Activated effector memory CD4-positive, alpha-beta T cell treated with anti-CD3 and anti-CD28 coated beads, Interleukin-2, amount 50 U/mL, for 16 hours (primary cell): ENCODE results near the gene WFS1.

Source experiments
- DNase-seq: peaks from one replicate; pipeline ENCODE4 v3.0.0-alpha.2; 2020

WFS1 gene

GRCh38 chr4:6342530-6343293 is 73.1 kb downstream of the WFS1 start:
- DNase-seq, result no peak

GRCh38 chr4:6343939-6344408 is 74.3 kb downstream of the WFS1 start:
- DNase-seq, result no peak

GRCh38 chr4:6345096-6345830 is 75.6 kb downstream of the WFS1 start:
- DNase-seq, result no peak

DNA sequence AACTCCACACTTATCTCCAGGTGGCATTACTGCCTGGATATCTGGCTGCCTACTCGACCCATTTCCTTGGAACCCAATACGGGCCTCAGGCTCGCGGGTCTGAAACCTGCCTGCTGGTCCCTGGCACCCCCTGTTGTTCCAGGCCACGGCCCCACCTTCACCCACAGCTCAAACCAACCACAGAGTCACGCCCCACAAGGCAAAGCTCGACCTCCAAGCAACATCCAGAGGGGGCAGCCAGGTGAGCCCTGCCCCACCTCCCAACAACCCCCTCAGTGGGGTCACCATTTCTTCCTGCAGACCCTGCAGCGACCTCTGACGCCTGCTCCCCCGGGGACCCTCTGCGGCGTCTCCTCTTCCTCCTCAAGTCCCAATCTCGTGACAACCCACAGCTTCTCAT is 76.2 kb downstream of the WFS1 start:
- DNase-seq, result no peak

- DNase-seq, result no peak
These were observed 76.9 kb downstream of the WFS1 start for GRCh38 chr4:6346373-6347110.

- DNase-seq, result no peak
These were observed 77.9 kb downstream of the WFS1 start for GRCh38 chr4:6347511-6348045.

DNA sequence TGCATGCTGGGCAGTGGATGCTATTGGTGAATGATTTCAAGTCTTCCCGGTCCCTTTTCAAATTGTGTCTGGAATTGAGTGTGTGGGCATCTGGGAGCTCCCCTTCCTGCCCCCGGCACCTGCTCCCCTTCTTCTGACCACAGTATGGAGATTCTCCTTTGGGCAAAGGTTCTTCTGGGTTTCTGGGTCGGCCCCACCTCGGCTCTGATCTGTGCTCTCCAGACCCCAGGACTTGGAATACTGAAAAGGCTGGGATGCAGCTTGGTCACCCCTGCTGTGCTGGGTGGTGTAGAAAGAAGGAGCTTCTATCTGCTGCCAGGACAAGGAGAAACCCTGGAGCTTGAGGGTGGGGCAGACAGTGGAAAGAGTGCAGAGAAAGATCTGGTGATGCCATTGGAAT is 78.8 kb downstream of the WFS1 start:
- DNase-seq, result no peak

DNA sequence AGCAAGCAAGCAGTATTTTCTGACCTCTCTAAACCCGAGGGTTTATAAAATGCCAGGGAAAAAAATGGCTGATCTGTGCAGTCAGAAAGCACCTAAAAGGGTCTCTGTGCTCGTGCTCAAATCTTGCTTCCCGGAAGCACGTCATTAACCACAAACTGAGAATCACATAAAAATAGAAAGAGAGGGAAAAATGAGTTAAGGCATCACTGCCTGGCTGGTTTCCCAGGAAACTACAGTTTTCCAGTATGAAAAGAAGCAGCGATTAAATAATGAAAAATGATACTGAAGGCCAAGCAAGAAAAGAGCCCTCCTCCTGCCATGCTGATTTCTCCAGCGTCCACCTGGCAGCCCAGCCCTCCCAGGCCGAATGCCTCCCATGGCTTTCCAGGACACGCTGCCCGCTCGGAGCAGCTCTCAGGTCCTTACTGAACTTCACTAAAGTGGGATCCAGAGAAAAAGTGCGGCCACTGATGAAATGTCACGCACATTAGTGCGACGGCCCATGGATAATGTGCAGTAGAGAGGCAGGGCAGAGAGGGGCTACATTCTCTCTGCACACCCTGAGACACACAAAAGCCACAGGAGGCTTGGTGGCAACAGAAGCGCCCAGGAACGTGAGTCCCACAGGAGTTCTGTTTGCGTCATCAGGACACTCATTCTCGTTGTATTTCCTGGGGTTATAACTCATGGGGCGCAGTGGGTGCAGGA is 80.4 kb downstream of the WFS1 start:
- no peak for DNase-seq

DNA sequence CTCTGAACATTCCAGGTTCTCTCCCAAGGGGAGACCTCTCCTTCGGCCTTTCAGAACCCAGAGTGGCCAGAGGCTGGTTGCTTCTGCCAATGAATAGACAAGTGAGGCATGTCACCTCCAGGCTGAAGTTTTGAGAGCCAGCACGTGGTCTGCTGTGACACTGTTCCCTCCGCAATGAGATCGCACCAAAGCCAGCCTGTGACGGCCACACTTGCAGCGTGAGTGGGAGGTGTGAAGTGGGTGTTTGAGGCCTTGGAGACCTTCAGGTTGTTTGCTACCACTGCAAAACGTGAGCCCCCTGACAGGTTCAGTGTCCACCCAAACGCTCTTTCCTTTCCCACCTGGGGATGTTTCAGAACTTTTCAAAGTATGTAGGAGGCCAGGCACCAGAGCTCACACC is 81.0 kb downstream of the WFS1 start:
- DNase-seq, result no peak

GRCh38 chr4:6351246-6352000 is 81.8 kb downstream of the WFS1 start:
- no peak for DNase-seq

DNA sequence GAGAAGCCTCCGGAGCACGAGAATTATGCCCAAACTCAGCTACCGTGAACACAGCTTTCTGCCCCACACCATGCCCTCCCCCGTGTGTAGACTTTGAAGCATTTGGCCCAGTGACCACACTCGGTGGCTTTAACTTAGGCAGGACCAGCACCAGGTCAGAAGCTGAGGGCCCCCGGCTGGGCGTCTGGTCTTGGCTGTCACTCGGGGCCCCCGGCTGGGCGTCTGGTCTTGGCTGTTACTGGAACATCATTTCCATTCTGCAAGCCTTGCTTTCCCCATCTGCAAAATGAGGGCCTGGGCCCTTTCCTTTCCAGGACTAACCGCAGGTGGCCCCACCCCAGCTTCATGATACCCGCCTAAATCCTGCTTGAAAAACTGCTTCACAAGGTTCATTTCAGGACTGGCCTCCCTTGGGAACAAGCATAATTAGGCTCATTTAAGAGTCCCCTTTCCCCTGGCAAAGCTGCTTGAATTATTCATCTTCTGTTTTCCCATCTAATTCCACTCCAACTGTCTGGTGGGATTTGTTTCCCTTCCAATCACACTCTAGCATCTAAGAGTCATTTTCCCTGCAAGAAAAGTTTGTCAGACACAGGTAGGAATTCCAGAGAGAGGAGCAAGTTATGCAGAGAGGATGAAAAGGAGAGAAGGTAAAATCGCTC is 82.5 kb downstream of the WFS1 start:
- no peak for DNase-seq
